Neural cell (in vitro differentiated cells): ENCODE data around the gene CALHM4. TPM values are rescaled to one million over a fixed set of nuclear protein-coding genes. Genes with fewer than 3 reads are reported as not detected.

Experiments
- H2AFZ ChIP-seq: fragments of 200-600, 300-800 bp; sonication (generic), shearing (Covaris generic); 2 replicates; pipeline ENCODE4 v1.6.0; 2014; ENCODE audit warnings: low read depth, mild to moderate bottlenecking, antibody characterized with exemption, low read length, moderate library complexity
- H3F3A ChIP-seq: fragments of 200-600 bp; shearing (Covaris generic); 2 replicates; pipeline ENCODE4 v1.6.1; 2016; ENCODE audit warnings: mild to moderate bottlenecking, moderate library complexity, mixed read lengths, antibody characterized with exemption, low read length; ENCODE audit not compliant: insufficient read depth, poor library complexity, severe bottlenecking
- H3K27ac ChIP-seq: fragments of 200-600, 300-800 bp; sonication (generic), shearing (Covaris generic); 2 replicates; pipeline ENCODE4 v1.5.1; 2014; ENCODE audit warnings: mild to moderate bottlenecking, low read length, moderate library complexity
- H3K27me3 ChIP-seq: fragments of 300-800, 200-600 bp; sonication (generic), shearing (Covaris generic); 2 replicates; pipeline ENCODE4 v1.6.0; 2014; ENCODE audit warnings: mild to moderate bottlenecking, low read depth, low read length, moderate library complexity; ENCODE audit not compliant: insufficient read depth
- H3K36me3 ChIP-seq: fragments of 300-800, 200-600 bp; sonication (generic), shearing (Covaris generic); 2 replicates; pipeline ENCODE4 v1.5.1; 2014; ENCODE audit warnings: mild to moderate bottlenecking, antibody characterized with exemption, low read length, moderate library complexity; ENCODE audit not compliant: insufficient read depth
- H3K4me2 ChIP-seq: fragments of 300-800, 200-600 bp; sonication (generic), shearing (Covaris generic); 2 replicates; pipeline ENCODE4 v1.6.0; 2014; ENCODE audit warnings: mild to moderate bottlenecking, low read length
- H3K4me3 ChIP-seq: fragments of 300-800, 200-600 bp; sonication (generic), shearing (Covaris generic); 2 replicates; pipeline ENCODE4 v1.5.1; 2014; ENCODE audit warnings: mild to moderate bottlenecking, low read length, moderate library complexity
- H3K79me2 ChIP-seq: fragments of 200-600 bp; shearing (Covaris generic); replicated peaks from 2 replicates; pipeline ENCODE4 v1.6.0; 2014; ENCODE audit warnings: mild to moderate bottlenecking, low read length, moderate library complexity; ENCODE audit not compliant: insufficient read depth
- H3K9ac ChIP-seq: fragments of 300-800, 200-600 bp; sonication (generic), shearing (Covaris generic); 2 replicates; pipeline ENCODE4 v1.6.1; 2016; ENCODE audit warnings: mild to moderate bottlenecking, low read length, mixed read lengths
- H3K9me2 ChIP-seq: fragments of 200-600 bp; shearing (Covaris generic); 2 replicates; pipeline ENCODE4 v1.6.1; 2016; ENCODE audit warnings: mild to moderate bottlenecking, low read length, mixed read lengths; ENCODE audit not compliant: insufficient read depth
- H3K9me3 ChIP-seq: fragments of 200-600, 300-800 bp; sonication (generic), shearing (Covaris generic); 2 replicates; pipeline ENCODE4 v1.6.1; 2016; ENCODE audit warnings: mild to moderate bottlenecking, mixed run types, low read length, moderate library complexity, mixed read lengths
- H4K20me1 ChIP-seq: fragments of 200-600 bp; shearing (Covaris generic); 2 replicates; pipeline ENCODE4 v1.6.1; 2016; ENCODE audit warnings: mild to moderate bottlenecking, mixed run types; ENCODE audit not compliant: insufficient read depth
- CTCF ChIP-seq: fragments of 450-650 bp; IDR thresholded peaks from 2 replicates; pipeline ENCODE4 v1.5.1; 2014; ENCODE audit warnings: antibody characterized with exemption, mild to moderate bottlenecking, moderate library complexity; ENCODE audit not compliant: poor library complexity, severe bottlenecking
- EP300 ChIP-seq: fragments of 450-650 bp; conservative IDR thresholded peaks from 2 replicates; pipeline ENCODE4 v1.6.1; 2014; ENCODE audit warnings: antibody characterized with exemption, mild to moderate bottlenecking, moderate library complexity; ENCODE audit not compliant: poor library complexity, severe bottlenecking
- EZH2 ChIP-seq: fragments of 200-600, 300-800 bp; shearing (Covaris generic), sonication (generic); IDR thresholded peaks from 2 replicates; pipeline ENCODE4 v1.6.1; 2014; ENCODE audit warnings: antibody characterized with exemption, low read length, borderline replicate concordance, mild to moderate bottlenecking; ENCODE audit not compliant: insufficient read depth, poor library complexity, severe bottlenecking
- MXI1 ChIP-seq: fragments of 450-650 bp; conservative IDR thresholded peaks from 2 replicates; pipeline ENCODE4 v1.6.1; 2014; ENCODE audit warnings: antibody characterized with exemption, mild to moderate bottlenecking; ENCODE audit not compliant: poor library complexity, severe bottlenecking
- POLR2AphosphoS5 ChIP-seq: IDR thresholded peaks from 2 replicates; pipeline ENCODE4 v1.6.1; 2012
- RAD21 ChIP-seq: fragments of 450-650 bp; conservative IDR thresholded peaks from 2 replicates; pipeline ENCODE4 v1.6.1; 2014; ENCODE audit warnings: antibody characterized with exemption, mild to moderate bottlenecking, moderate library complexity
- REST ChIP-seq: IDR thresholded peaks from 2 replicates; pipeline ENCODE4 v1.6.1; 2012; ENCODE audit warnings: borderline replicate concordance
- SMC3 ChIP-seq: fragments of 450-650 bp; conservative IDR thresholded peaks from 2 replicates; pipeline ENCODE4 v1.6.1; 2014; ENCODE audit warnings: antibody characterized with exemption, mild to moderate bottlenecking, moderate library complexity; ENCODE audit not compliant: poor library complexity
- TAF1 ChIP-seq: IDR thresholded peaks from 2 replicates; pipeline ENCODE4 v1.6.1; 2012; ENCODE audit warnings: low read depth
- polyA plus RNA-seq: library from polyadenylated mRNA; depleted of rRNA; stranded (reverse); fragments of >200 nt; gene quantifications from 2 replicates; pipeline ENCODE4 v1.2.3, GENCODE V29; 2014

CALHM4 gene
- polyA plus RNA-seq, 1 donor from 2014 or later: not detected

DNA sequence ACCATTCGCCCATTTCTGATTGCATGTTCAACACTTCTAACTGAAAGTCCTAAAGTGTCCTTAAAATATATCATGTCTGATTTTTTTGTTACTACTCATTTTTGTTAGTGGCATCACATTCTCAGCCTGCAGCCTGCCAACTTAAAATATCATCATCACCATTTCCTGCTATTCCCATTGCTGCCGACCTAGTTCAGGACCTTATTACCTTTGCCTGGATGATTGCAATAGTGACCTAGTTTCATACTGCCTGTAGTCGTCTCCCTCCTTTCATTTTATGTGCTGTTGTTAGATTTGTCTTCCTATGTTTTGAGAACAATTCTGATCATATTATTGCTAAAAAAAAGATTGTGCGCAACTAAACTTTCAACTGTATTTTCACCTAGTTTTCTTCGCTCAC lies 23.9 kb downstream of the CALHM4 start:
- H4K20me1 ChIP-seq: no peaks in the 10 kb centered on the region
- peaks cover 24% of the 10 kb centered on the region for H3K79me2 ChIP-seq

GRCh38 chr6:116578335-116578734 lies 24.8 kb downstream of the CALHM4 start:
- H3K36me3 ChIP-seq: no peaks in the 10 kb centered on the region
- H2AFZ ChIP-seq: no peak overlapping the region
- no peak overlapping the region for H3K27ac ChIP-seq
- H4K20me1 ChIP-seq: no peaks in the 10 kb centered on the region
- H3K9ac ChIP-seq: no peak overlapping the region
- H3K9me2 ChIP-seq: no peaks in the 10 kb centered on the region
- H3K4me2 ChIP-seq: no peak overlapping the region
- peaks cover 16% of the 10 kb centered on the region for H3K79me2 ChIP-seq
- no peaks in the 10 kb centered on the region for H3K9me3 ChIP-seq
- no peaks in the 10 kb centered on the region for H3K27me3 ChIP-seq
- TF ChIP-seq SMC3: no peak
- no peak for TF ChIP-seq RAD21
- TF ChIP-seq REST: no peak
- TF ChIP-seq TAF1: no peak
- no peak for TF ChIP-seq POLR2AphosphoS5
- TF ChIP-seq MXI1: no peak
- TF ChIP-seq CTCF: no peak
- no peak for TF ChIP-seq EP300
- TF ChIP-seq EZH2: no peak
- no peak overlapping the region for H3K4me3 ChIP-seq
- H3F3A ChIP-seq: no peaks in the 10 kb centered on the region

More for the DNA sequence above, 23.9 kb downstream of the CALHM4 start:
- H2AFZ ChIP-seq: no peak overlapping the region
- H3K9me3 ChIP-seq: no peaks in the 10 kb centered on the region
- no peaks in the 10 kb centered on the region for H3K27me3 ChIP-seq
- no peak overlapping the region for H3K27ac ChIP-seq
- no peak for TF ChIP-seq RAD21
- TF ChIP-seq EP300: no peak
- TF ChIP-seq SMC3: no peak
- no peak for TF ChIP-seq POLR2AphosphoS5
- H3K9me2 ChIP-seq: no peaks in the 10 kb centered on the region
- H3F3A ChIP-seq: no peaks in the 10 kb centered on the region
- H3K9ac ChIP-seq: no peak overlapping the region
- no peak overlapping the region for H3K4me2 ChIP-seq
- no peaks in the 10 kb centered on the region for H3K36me3 ChIP-seq
- H3K4me3 ChIP-seq: no peak overlapping the region

GRCh38 chr6:116579143-116579542 lies 25.6 kb downstream of the CALHM4 start:
- Histone ChIP-seq H3K4me2 (no peak overlapping the region), H4K20me1 (no peaks in the 10 kb centered on the region), H3K4me3 (no peak overlapping the region), H2AFZ (no peak overlapping the region), H3K27me3 (no peaks in the 10 kb centered on the region), H3K9me3 (no peaks in the 10 kb centered on the region), H3K36me3 (no peaks in the 10 kb centered on the region), H3K9me2 (no peaks in the 10 kb centered on the region), H3K27ac (no peak overlapping the region), H3K9ac (no peak overlapping the region), H3K79me2 (peaks cover 8% of the 10 kb centered on the region), H3F3A (no peaks in the 10 kb centered on the region)
- TF ChIP-seq POLR2AphosphoS5 (no peak), MXI1 (no peak), REST (no peak)
